Activated effector memory CD4-positive, alpha-beta T cell treated with anti-CD3 and anti-CD28 coated beads, Interleukin-2, amount 50 U/mL, for 16 hours (primary cell): Measurements from ENCODE around the gene LSM3.
A peak's percentile ranks its signal among the peaks of the same experiment; 100 is the strongest.

ENCODE experiments used
- DNase-seq: peaks from one replicate; pipeline ENCODE4 v3.0.0-alpha.2; 2020

The LSM3 gene

GRCh38 chr3:14178247-14179113 lies at the start of gene LSM3, which contains the start of gene XPC:
LSM3 (plus strand) TSS chr3:14178817; CDS start chr3:14178861, 44 bp downstream.
XPC (minus strand) TSS chr3:14178601; CDS start chr3:14178568, 33 bp downstream.
- DNase-seq, result peak; percentile 99

GRCh38 chr3:14129296-14129695 lies 49.3 kb upstream of the LSM3 start:
- DNase-seq, result no peak

GRCh38 chr3:14130230-14130629 lies 48.4 kb upstream of the LSM3 start:
- DNase-seq, result peak; percentile 27

GRCh38 chr3:14130707-14131106 lies 47.9 kb upstream of the LSM3 start:
- peak; percentile 25 for DNase-seq

- DNase-seq, result peak; percentile 53
Measured at GRCh38 chr3:14131134-14131533, 47.5 kb upstream of the LSM3 start.

GRCh38 chr3:14132120-14132519 lies 46.5 kb upstream of the LSM3 start:
- DNase-seq, result peak; percentile 59

- peak; percentile 27 for DNase-seq
Measured at GRCh38 chr3:14132689-14133088, 45.9 kb upstream of the LSM3 start.

GRCh38 chr3:14133188-14133800 lies 45.3 kb upstream of the LSM3 start:
- DNase-seq, result peak; percentile 55

GRCh38 chr3:14133876-14134275 lies 44.7 kb upstream of the LSM3 start:
- peak; percentile 44 for DNase-seq

GRCh38 chr3:14134291-14134690 lies 44.3 kb upstream of the LSM3 start:
- DNase-seq, result peak; percentile 36

GRCh38 chr3:14135581-14135980 lies 43.0 kb upstream of the LSM3 start:
- peak; percentile 50 for DNase-seq

GRCh38 chr3:14137004-14137403 lies 41.6 kb upstream of the LSM3 start:
- peak; percentile 43 for DNase-seq

GRCh38 chr3:14137445-14137844 lies 41.2 kb upstream of the LSM3 start:
- DNase-seq, result peak; percentile 36

- DNase-seq, result peak; percentile 60
Measured at GRCh38 chr3:14138109-14138877, 40.3 kb upstream of the LSM3 start.

- peak; percentile 57 for DNase-seq
Measured at GRCh38 chr3:14138878-14139655, 39.5 kb upstream of the LSM3 start.

GRCh38 chr3:14139771-14140170 lies 38.8 kb upstream of the LSM3 start:
- DNase-seq, result no peak

- DNase-seq, result no peak
Measured at GRCh38 chr3:14140668-14141067, 37.9 kb upstream of the LSM3 start.

- peak; percentile 57 for DNase-seq
Measured at GRCh38 chr3:14141144-14141543, 37.5 kb upstream of the LSM3 start.

- peak; percentile 64 for DNase-seq
Measured at GRCh38 chr3:14141602-14142341, 36.8 kb upstream of the LSM3 start.

GRCh38 chr3:14142567-14143270 lies 35.9 kb upstream of the LSM3 start:
- DNase-seq, result peak; percentile 85
